ENCODE measurements around the gene NT5DC4. TPM values are rescaled to one million over a fixed set of nuclear protein-coding genes. Genes with fewer than 3 reads are reported as not detected.

Gene NT5DC4
- total RNA-seq, 2 experiments from 2014 or later, result not detected

DNA sequence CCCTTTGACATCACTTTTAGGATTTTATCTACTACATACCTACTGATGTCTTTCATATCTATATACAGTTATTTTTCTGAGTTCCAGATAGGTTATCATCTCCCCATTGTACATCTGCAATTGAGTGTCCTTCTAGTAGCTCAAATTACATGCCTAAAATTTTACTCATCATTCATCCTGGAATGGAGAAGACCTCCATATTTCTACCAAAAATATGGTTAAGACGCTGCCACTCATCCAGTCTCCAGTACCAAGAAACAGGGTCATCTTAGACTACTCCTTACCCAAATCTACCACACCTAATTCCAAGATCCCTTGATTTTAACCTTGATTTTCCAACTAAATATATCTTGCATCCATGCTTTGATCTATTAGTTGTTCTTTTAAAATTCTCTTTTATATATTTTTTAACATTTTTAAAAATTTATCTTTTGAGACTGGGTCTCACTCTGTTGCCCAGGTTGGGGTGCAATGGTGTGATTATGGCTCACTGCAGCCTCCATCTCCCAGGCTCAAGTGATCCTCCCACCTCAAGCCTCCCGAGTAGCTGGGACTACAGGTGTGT is 52.2 kb downstream of the NT5DC4 start:
- TF ChIP-seq EZH2phosphoT487 (IDR thresholded peaks at IDR 0.05; ENCODE audit: borderline replicate concordance, low read depth, low read length), result no peak
- TF ChIP-seq CTCF (conservative IDR thresholded peaks at IDR 0.05; ENCODE audit: low read length), result no peak
- Histone ChIP-seq H3K4me2 (ENCODE audit: low read length) (no peak overlapping the region), H3K4me3 (ENCODE audit: low read depth, low read length, poor library complexity, severe bottlenecking) (no peak overlapping the region), H3K4me1 (ENCODE audit: insufficient read depth, low read length, poor library complexity, severe bottlenecking) (peaks cover 15% of the 10 kb centered on the region), H3K79me2 (ENCODE audit: insufficient read depth, low read depth, low read length) (no peaks in the 10 kb centered on the region), H3K9me2 (ENCODE audit: insufficient read depth, low read length) (no peaks in the 10 kb centered on the region), H4K20me1 (ENCODE audit: insufficient read depth, low read length) (no peaks in the 10 kb centered on the region), H3K36me3 (ENCODE audit: insufficient read depth, low read length) (0 out of 2 replicates have a peak, but pooled peaks cover 12% of the 10 kb centered on the region), H2AFZ (ENCODE audit: low read length) (no peak overlapping the region), H3K9me3 (ENCODE audit: low read length) (peaks cover 4% of the 10 kb centered on the region; the same call in 1 of the 2 replicates), H3K27ac (ENCODE audit: low read depth, low read length, poor library complexity, severe bottlenecking) (no peak overlapping the region)
- intact Hi-C loops (cut with micrococcal nuclease; ENCODE audit: unreplicated experiment), result no loop called here
- no peak for DNase-seq (ENCODE audit: low spot score)
- BruUV-seq (replicated peaks), result no TSS peak
- ChIA-PET CTCF (ENCODE audit: unreplicated experiment) (no interaction called here), POLR2A (interaction anchor here (0.6 to 1.2 kb wide), 2 partner anchors 10 kb away, joined by 3 to 5 read pairs; no protein-coding TSS in a partner anchor)

DNA sequence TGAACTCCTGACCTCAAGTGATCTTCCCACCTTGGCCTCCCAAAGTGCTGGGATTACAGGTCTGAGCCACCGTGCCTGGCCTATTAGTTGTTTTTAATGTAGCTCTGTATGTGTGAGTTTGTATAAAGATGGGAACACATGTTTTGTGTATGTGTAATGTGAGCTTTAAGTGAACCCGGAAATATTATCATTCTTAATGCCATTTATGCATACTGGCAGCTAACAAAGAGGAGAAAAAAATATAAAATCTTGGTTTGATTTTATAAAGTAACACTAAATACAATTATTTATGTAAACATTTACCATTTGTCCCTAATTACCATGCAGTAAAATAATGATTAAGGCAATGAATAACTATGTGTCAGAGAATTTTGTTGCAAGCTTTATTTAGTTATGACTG is 52.7 kb downstream of the NT5DC4 start:
- H3K27ac ChIP-seq (ENCODE audit: low read depth, low read length, poor library complexity, severe bottlenecking), result no peak overlapping the region
- ChIA-PET CTCF (ENCODE audit: unreplicated experiment) (no interaction called here), POLR2A (interaction anchor here (0.6 to 1.2 kb wide), 4 partner anchors 10 to 126 kb away, joined by 3 to 6 read pairs (median 4); no protein-coding TSS in a partner anchor)
- BruUV-seq (replicated peaks), result no TSS peak
- no peaks in the 10 kb centered on the region; the same call in 1 of the 2 replicates for H3K9me3 ChIP-seq (ENCODE audit: low read length)
- H3K4me2 ChIP-seq (ENCODE audit: low read length), result no peak overlapping the region
- H4K20me1 ChIP-seq (ENCODE audit: insufficient read depth, low read length), result no peaks in the 10 kb centered on the region
- 0 out of 2 replicates have a peak, but pooled peaks cover 6% of the 10 kb centered on the region for H3K36me3 ChIP-seq (ENCODE audit: insufficient read depth, low read length)
- intact Hi-C loops (cut with micrococcal nuclease; ENCODE audit: unreplicated experiment), result no loop called here
- H3K4me1 ChIP-seq (ENCODE audit: insufficient read depth, low read length, poor library complexity, severe bottlenecking), result peaks cover 15% of the 10 kb centered on the region
- no peaks in the 10 kb centered on the region for H3K79me2 ChIP-seq (ENCODE audit: insufficient read depth, low read depth, low read length)
- no peak overlapping the region for H3K4me3 ChIP-seq (ENCODE audit: low read depth, low read length, poor library complexity, severe bottlenecking)
- TF ChIP-seq EZH2phosphoT487 (IDR thresholded peaks at IDR 0.05; ENCODE audit: borderline replicate concordance, low read depth, low read length) (no peak), CTCF (conservative IDR thresholded peaks at IDR 0.05; ENCODE audit: low read length) (no peak)
- H3K9me2 ChIP-seq (ENCODE audit: insufficient read depth, low read length), result no peaks in the 10 kb centered on the region
- no peak for DNase-seq (ENCODE audit: low spot score)
- no peak overlapping the region for H2AFZ ChIP-seq (ENCODE audit: low read length)

Measured in OCI-LY7 (cell line).